K562 (cell line): ENCODE data around the gene ARFGEF2. TPM values are rescaled to one million over a fixed set of nuclear protein-coding genes. Genes with fewer than 3 reads are reported as not detected.

Experiments used
- CBX3 ChIP-seq, 2 experiments: IDR thresholded peaks; 1 replicate in 1 of 2; 2 replicates in 1 of 2; pipeline ENCODE4 v1.6.1; 2012; ENCODE audit warnings: inconsistent platforms in 2 of 2, low read length in 2 of 2, borderline replicate concordance in 1 of 2, control low read depth in 1 of 2
- E2F6 ChIP-seq, 2 experiments: IDR thresholded peaks; 2 replicates each; pipeline ENCODE4 v1.6.1; 2011; ENCODE audit warnings: borderline replicate concordance in 1 of 2, control low read depth in 1 of 2, low read depth in 1 of 2, low read length in 1 of 2, mild to moderate bottlenecking in 1 of 2, mixed read lengths in 1 of 2, moderate library complexity in 1 of 2; ENCODE audit not compliant: insufficient read depth in 1 of 2, insufficient read length in 1 of 2, poor library complexity in 1 of 2, severe bottlenecking in 1 of 2; ENCODE audit errors: extremely low read depth in 1 of 2
- ETS2 ChIP-seq: IDR thresholded peaks from 2 replicates; pipeline ENCODE4 v1.6.1; 2016; ENCODE audit warnings: borderline replicate concordance, missing genetic modification characterization, mild to moderate bottlenecking, moderate library complexity, missing compliant biosample characterization; ENCODE audit not compliant: poor library complexity, severe bottlenecking
- GTF2E2 ChIP-seq: fragments of 200-800 bp; sonication (Bioruptor generic); IDR thresholded peaks from 2 replicates; pipeline ENCODE4 v1.6.1; 2016; ENCODE audit warnings: missing genetic modification characterization, missing compliant biosample characterization
- IRF1 ChIP-seq: sonication (generic); formaldehyde crosslinking; IDR thresholded peaks from 2 replicates; pipeline ENCODE4 v1.8.0; 2022; ENCODE audit warnings: missing genetic modification reagents, mild to moderate bottlenecking, borderline replicate concordance
- MNT ChIP-seq, 2 experiments: fragments of 450-650 bp; conservative IDR thresholded peaks; 2 replicates each; pipeline ENCODE4 v1.6.1; 2017; ENCODE audit warnings: mild to moderate bottlenecking in 2 of 2, moderate library complexity in 2 of 2
- NFIC ChIP-seq: fragments of 450-650 bp; IDR thresholded peaks from 2 replicates; pipeline ENCODE4 v1.6.1; 2017; ENCODE audit warnings: mild to moderate bottlenecking, inconsistent platforms
- SIN3A ChIP-seq, 2 experiments: fragments of 150-350 bp in 1 of 2; IDR thresholded peaks; 2 replicates each; pipeline ENCODE4 v1.6.1; 2011 to 2016; ENCODE audit warnings: borderline replicate concordance in 2 of 2, low read depth in 2 of 2, low read length in 2 of 2, mild to moderate bottlenecking in 2 of 2, moderate library complexity in 2 of 2; ENCODE audit not compliant: control insufficient read depth in 1 of 2
- TEAD1 ChIP-seq, 2 experiments: fragments of 450-650 bp in 1 of 2; sonication (generic) in 1 of 2; formaldehyde crosslinking; IDR thresholded peaks; 2 replicates each; pipeline versions ENCODE4 v1.4.0 to v1.8.0; 2020 to 2022; ENCODE audit warnings: mild to moderate bottlenecking in 2 of 2, missing genetic modification reagents in 1 of 2
- TFAP4 ChIP-seq: sonication (generic); formaldehyde crosslinking; IDR thresholded peaks from 2 replicates; pipeline ENCODE4 v1.8.0; 2022; ENCODE audit warnings: missing genetic modification reagents, mild to moderate bottlenecking, moderate library complexity, borderline replicate concordance
- ZNF518B ChIP-seq: fragments of 250-450 bp; sonication (Bioruptor Pico); IDR thresholded peaks from 2 replicates; pipeline ENCODE4 v1.5.0; 2021; ENCODE audit warnings: mild to moderate bottlenecking, moderate library complexity
- ZNF586 ChIP-seq: fragments of 450-650 bp; formaldehyde crosslinking; conservative IDR thresholded peaks from 2 replicates; pipeline ENCODE4 v1.4.0; 2020; ENCODE audit warnings: mild to moderate bottlenecking, moderate library complexity
- ZNF77 ChIP-seq: fragments of 250-450 bp; sonication (Bioruptor Pico); IDR thresholded peaks from 2 replicates; pipeline ENCODE4 v1.5.0; 2020
- polyA plus RNA-seq, 8 experiments: library from polyadenylated mRNA; depleted of rRNA in 4 of 8; stranded (reverse) in 5 of 8; unstranded in 3 of 8; fragments of >200 nt; fragmentation: Nextera tagmentation in 2 of 8; fragmentation: Illumina TruSeq in 1 of 8; extraction: Ambion mirVana in 2 of 8; extraction: Trizol in 1 of 8; gene quantifications; 2 replicates each; pipeline versions ENCODE4 v1.2.1 to v1.2.3, GENCODE V29; 2011 to 2014; ENCODE audit warnings: inconsistent platforms in 1 of 8, missing spikeins in 1 of 8
- total RNA-seq, 7 experiments: library from RNA; depleted of rRNA in 6 of 7; stranded (reverse); fragments of >200 nt in 6 of 7; fragmentation: Illumina TruSeq in 2 of 7; extraction: Trizol in 2 of 7; gene quantifications; 2 replicates each; pipeline versions ENCODE4 v1.2.1 to v1.2.3, GENCODE V29; 2011 to 2021; ENCODE audit warnings: low replicate concordance in 1 of 7

ARFGEF2 gene
- total and polyA plus RNA-seq, 9 of the 15 experiments (the other 6 are each of a cell fraction or from before 2014, with no cell fraction given) = 4.2 to 18.8 (median 13.7) TPM

GRCh38 chr20:49046087-49046900 is 124.8 kb downstream of the ARFGEF2 start, which contains the start of gene CSE1L (continued):
- no peak for TF ChIP-seq ZNF518B (CRISPR knock-in tag)
- no peak for TF ChIP-seq ETS2 (tag)
- 0 out of 2 replicates have a peak, but pooled peaks have one; percentile 17 for TF ChIP-seq ZNF586 (CRISPR knock-in tag)
- peak; percentile 20 for TF ChIP-seq NFIC
- TF ChIP-seq MNT (conservative IDR thresholded peaks at IDR 0.05) = peak in 1 of 2 experiments; percentile 88; a peak in 2 of 4 replicates
- TF ChIP-seq ZNF77 = 0 out of 2 replicates have a peak, but pooled peaks have one; percentile 44
- TF ChIP-seq GTF2E2 = peak; percentile 89; the same call in 1 of the 2 replicates
- TF ChIP-seq SIN3A (IDR thresholded peaks at IDR 0.05; ENCODE audit: borderline replicate concordance in 2 of 2, control insufficient read depth in 1 of 2, low read depth in 2 of 2, low read length in 2 of 2) = peak; percentile 23 to 74; a peak in 2 of 4 replicates
- 0 out of 2 replicates have a peak, but pooled peaks have one; percentile 53 for TF ChIP-seq IRF1 (CRISPR knock-in tag)
- TF ChIP-seq TEAD1 (CRISPR knock-in tag; IDR thresholded peaks at IDR 0.05) = peak in 1 of 2 experiments; percentile 91; a peak in 2 of 4 replicates
- peak; percentile 59; the same call in 1 of the 2 replicates for TF ChIP-seq TFAP4 (CRISPR knock-in tag)
- TF ChIP-seq E2F6 (IDR thresholded peaks at IDR 0.05; ENCODE audit: borderline replicate concordance in 1 of 2, extremely low read depth in 1 of 2, insufficient read depth in 1 of 2, insufficient read length in 1 of 2, low read depth in 1 of 2, low read length in 1 of 2, poor library complexity in 1 of 2, severe bottlenecking in 1 of 2) = peak; percentile 89 to 94
- TF ChIP-seq CBX3 (IDR thresholded peaks at IDR 0.05; ENCODE audit: borderline replicate concordance in 1 of 2, low read length in 2 of 2) = peak in 1 of 2 experiments; percentile 66; a peak in 1 of 3 replicates
